OCI-LY1 (cell line): ENCODE measurements around the gene DNAAF1.

Experiments used
- H2AFZ ChIP-seq: fragments of 200-600 bp; sonication (generic), shearing (Covaris generic); 2 replicates; pipeline ENCODE4 v1.6.0; 2014; ENCODE audit warnings: antibody characterized with exemption, mild to moderate bottlenecking, low read length
- H3F3A ChIP-seq: fragments of 200-600 bp; sonication (generic), shearing (Covaris generic); 2 replicates; pipeline ENCODE4 v1.6.0; 2014; ENCODE audit warnings: mild to moderate bottlenecking, antibody characterized with exemption, low read length, moderate library complexity; ENCODE audit not compliant: insufficient read depth
- H3K27ac ChIP-seq: fragments of 200-600 bp; sonication (generic); 2 replicates; pipeline ENCODE4 v1.5.1; 2014; ENCODE audit warnings: low read length, mixed run types, mild to moderate bottlenecking, low read depth; ENCODE audit not compliant: poor library complexity, severe bottlenecking
- H3K27me3 ChIP-seq: fragments of 200-600 bp; sonication (generic); 2 replicates; pipeline ENCODE4 v1.6.0; 2014; ENCODE audit warnings: antibody characterized with exemption, mild to moderate bottlenecking, low read length, moderate library complexity; ENCODE audit not compliant: insufficient read depth
- H3K36me3 ChIP-seq: fragments of 200-600 bp; sonication (generic); 2 replicates; pipeline ENCODE4 v1.6.1; 2014; ENCODE audit warnings: mild to moderate bottlenecking, antibody characterized with exemption, low read length, moderate library complexity, mixed read lengths; ENCODE audit not compliant: insufficient read depth
- H3K4me1 ChIP-seq: fragments of 200-600 bp; sonication (generic); 2 replicates; pipeline ENCODE4 v1.5.1; 2014; ENCODE audit warnings: mild to moderate bottlenecking, low read length, moderate library complexity; ENCODE audit not compliant: insufficient read depth, severe bottlenecking
- H3K4me2 ChIP-seq: fragments of 200-600 bp; sonication (generic), shearing (Covaris generic); 2 replicates; pipeline ENCODE4 v1.6.1; 2014; ENCODE audit warnings: low read length
- H3K4me3 ChIP-seq: fragments of 200-600 bp; sonication (generic); 2 replicates; pipeline ENCODE4 v1.5.1; 2014; ENCODE audit warnings: low read length, low read depth, mild to moderate bottlenecking, mixed read lengths; ENCODE audit not compliant: poor library complexity, severe bottlenecking
- H3K79me2 ChIP-seq: fragments of 200-600 bp; shearing (Covaris generic); 2 replicates; pipeline ENCODE4 v1.6.1; 2016; ENCODE audit warnings: mixed run types, low read length, mixed read lengths; ENCODE audit not compliant: insufficient read depth
- H3K9ac ChIP-seq: fragments of 200-600 bp; sonication (generic), shearing (Covaris generic); 2 replicates; pipeline ENCODE4 v1.6.1; 2014; ENCODE audit warnings: mild to moderate bottlenecking, low read length, mixed read lengths
- H3K9me2 ChIP-seq: fragments of 200-600 bp; sonication (generic), shearing (Covaris generic); 2 replicates; pipeline ENCODE4 v1.6.1; 2014; ENCODE audit warnings: low read depth, mild to moderate bottlenecking, low read length, mixed read lengths
- H3K9me3 ChIP-seq: fragments of 200-600 bp; shearing (Covaris generic); 2 replicates; pipeline ENCODE4 v1.6.1; 2014; ENCODE audit warnings: low read length, mixed read lengths
- H4K20me1 ChIP-seq: fragments of 200-600 bp; sonication (generic), shearing (Covaris generic); 2 replicates; pipeline ENCODE4 v1.6.0; 2016; ENCODE audit warnings: mild to moderate bottlenecking, low read length; ENCODE audit not compliant: insufficient read depth
- CTCF ChIP-seq: fragments of 200-600 bp; sonication (generic), shearing (Covaris generic); IDR thresholded peaks from 2 replicates; pipeline ENCODE4 v1.5.1; 2017; ENCODE audit warnings: mild to moderate bottlenecking, antibody characterized with exemption, low read length, moderate library complexity, mixed read lengths
- EZH2 ChIP-seq: fragments of 200-600 bp; sonication (generic), shearing (Covaris generic); IDR thresholded peaks from 2 replicates; pipeline ENCODE4 v1.8.0; 2017; ENCODE audit warnings: borderline replicate concordance, mixed run types, mild to moderate bottlenecking, antibody characterized with exemption, low read length, moderate library complexity, mixed read lengths

The DNAAF1 gene

GRCh38 chr16:84138500-84138823 is 6.6 kb upstream of the DNAAF1 start:
- Histone ChIP-seq H3K9me2 (no peaks in the 10 kb centered on the region), H3K79me2 (no peaks in the 10 kb centered on the region), H3K36me3 (no peaks in the 10 kb centered on the region; the same call in 1 of the 2 replicates), H3K27ac (peak overlapping the region; percentile 49), H3K4me2 (no peak overlapping the region), H3K27me3 (no peaks in the 10 kb centered on the region), H4K20me1 (no peaks in the 10 kb centered on the region), H3K9ac (no peak overlapping the region), H3F3A (no peaks in the 10 kb centered on the region), H3K9me3 (no peaks in the 10 kb centered on the region), H3K4me1 (peaks cover 35% of the 10 kb centered on the region), H2AFZ (no peak overlapping the region), H3K4me3 (no peak overlapping the region)
- TF ChIP-seq EZH2 (no peak), CTCF (no peak)

GRCh38 chr16:84138824-84139627 is 6.1 kb upstream of the DNAAF1 start:
- Histone ChIP-seq H2AFZ (no peak overlapping the region), H3K9ac (no peak overlapping the region; the same call in 1 of the 2 replicates), H3K4me2 (no peak overlapping the region), H3K9me2 (no peaks in the 10 kb centered on the region), H3K9me3 (no peaks in the 10 kb centered on the region), H4K20me1 (no peaks in the 10 kb centered on the region), H3K27ac (peak overlapping the region; percentile 49), H3K36me3 (no peaks in the 10 kb centered on the region; the same call in 1 of the 2 replicates), H3K27me3 (no peaks in the 10 kb centered on the region), H3F3A (no peaks in the 10 kb centered on the region), H3K4me1 (peaks cover 35% of the 10 kb centered on the region), H3K79me2 (no peaks in the 10 kb centered on the region), H3K4me3 (no peak overlapping the region)
- TF ChIP-seq EZH2 (no peak), CTCF (no peak)

- Histone ChIP-seq H2AFZ (no peak overlapping the region), H3K4me1 (peaks cover 38% of the 10 kb centered on the region), H3K36me3 (no peaks in the 10 kb centered on the region; the same call in 1 of the 2 replicates), H3K9me3 (no peaks in the 10 kb centered on the region), H4K20me1 (no peaks in the 10 kb centered on the region), H3K4me3 (no peak overlapping the region), H3K4me2 (no peak overlapping the region), H3F3A (no peaks in the 10 kb centered on the region), H3K9me2 (no peaks in the 10 kb centered on the region), H3K9ac (no peak overlapping the region; the same call in 1 of the 2 replicates), H3K79me2 (no peaks in the 10 kb centered on the region), H3K27ac (no peak overlapping the region), H3K27me3 (no peaks in the 10 kb centered on the region)
- TF ChIP-seq CTCF (no peak), EZH2 (no peak)
Observed at GRCh38 chr16:84139628-84140258, 5.4 kb upstream of the DNAAF1 start.
